Measurements from ENCODE around the gene RAB40B. TPM values are rescaled to one million over a fixed set of nuclear protein-coding genes. Genes with fewer than 3 reads are reported as not detected.

Gene RAB40B
- total and polyA plus RNA-seq, 2 of the 13 experiments (the other 11 are each of a cell fraction or from before 2014, with no cell fraction given) = 6.2 to 6.5 TPM

GRCh38 chr17:82736511-82737185, 38.1 kb upstream of the RAB40B start (continued):
- TF ChIP-seq, protein P1, sequence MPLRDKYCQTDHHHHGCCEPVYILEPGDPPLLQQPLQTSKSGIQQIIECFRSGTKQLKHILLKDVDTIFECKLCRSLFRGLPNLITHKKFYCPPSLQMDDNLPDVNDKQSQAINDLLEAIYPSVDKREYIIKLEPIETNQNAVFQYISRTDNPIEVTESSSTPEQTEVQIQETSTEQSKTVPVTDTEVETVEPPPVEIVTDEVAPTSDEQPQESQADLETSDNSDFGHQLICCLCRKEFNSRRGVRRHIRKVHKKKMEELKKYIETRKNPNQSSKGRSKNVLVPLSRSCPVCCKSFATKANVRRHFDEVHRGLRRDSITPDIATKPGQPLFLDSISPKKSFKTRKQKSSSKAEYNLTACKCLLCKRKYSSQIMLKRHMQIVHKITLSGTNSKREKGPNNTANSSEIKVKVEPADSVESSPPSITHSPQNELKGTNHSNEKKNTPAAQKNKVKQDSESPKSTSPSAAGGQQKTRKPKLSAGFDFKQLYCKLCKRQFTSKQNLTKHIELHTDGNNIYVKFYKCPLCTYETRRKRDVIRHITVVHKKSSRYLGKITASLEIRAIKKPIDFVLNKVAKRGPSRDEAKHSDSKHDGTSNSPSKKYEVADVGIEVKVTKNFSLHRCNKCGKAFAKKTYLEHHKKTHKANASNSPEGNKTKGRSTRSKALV (CRISPR knock-in tag; IDR thresholded peaks at IDR 0.05) = no peak
- TF ChIP-seq FOXC1 (CRISPR knock-in tag; IDR thresholded peaks at IDR 0.05; ENCODE audit: borderline replicate concordance) (no peak), STAT5B (CRISPR knock-in tag; IDR thresholded peaks at IDR 0.05) (no peak), ZNF20 (CRISPR knock-in tag; IDR thresholded peaks at IDR 0.05) (no peak), MED13 (CRISPR knock-in tag; IDR thresholded peaks at IDR 0.05) (no peak), KLF11 (CRISPR knock-in tag; IDR thresholded peaks at IDR 0.05) (no peak), RORA (CRISPR knock-in tag; IDR thresholded peaks at IDR 0.05) (no peak), HES4 (CRISPR knock-in tag; IDR thresholded peaks at IDR 0.05; ENCODE audit: borderline replicate concordance) (0 out of 2 replicates have a peak, but pooled peaks have one; percentile 66), ZSCAN21 (CRISPR knock-in tag; IDR thresholded peaks at IDR 0.05; ENCODE audit: borderline replicate concordance) (no peak), SNAI1 (CRISPR knock-in tag; IDR thresholded peaks at IDR 0.05; ENCODE audit: borderline replicate concordance) (0 out of 2 replicates have a peak, but pooled peaks have one; percentile 6), SOX5 (CRISPR knock-in tag; IDR thresholded peaks at IDR 0.05; ENCODE audit: borderline replicate concordance) (no peak), ZFY (CRISPR knock-in tag; IDR thresholded peaks at IDR 0.05) (peak; percentile 28), ZGPAT (CRISPR knock-in tag; IDR thresholded peaks at IDR 0.05) (no peak), ETV6 (CRISPR knock-in tag; conservative IDR thresholded peaks at IDR 0.05) (no peak), NCOA2 (CRISPR knock-in tag; IDR thresholded peaks at IDR 0.05) (0 out of 2 replicates have a peak, but pooled peaks have one; percentile 30), SRSF9 (IDR thresholded peaks at IDR 0.05; ENCODE audit: borderline replicate concordance, insufficient read depth, low read depth, low read length, poor library complexity, severe bottlenecking) (no peak), GTF3A (CRISPR knock-in tag; conservative IDR thresholded peaks at IDR 0.05) (no peak), ZNF333 (CRISPR knock-in tag; IDR thresholded peaks at IDR 0.05; ENCODE audit: borderline replicate concordance) (0 out of 2 replicates have a peak, but pooled peaks have one; percentile 37), ELF4 (CRISPR knock-in tag; IDR thresholded peaks at IDR 0.05; ENCODE audit: borderline replicate concordance) (no peak), NFATC3 (CRISPR knock-in tag; IDR thresholded peaks at IDR 0.05) (no peak), ZBTB2 (CRISPR knock-in tag; IDR thresholded peaks at IDR 0.05; ENCODE audit: low read depth) (no peak), MBNL3 (CRISPR knock-in tag; conservative IDR thresholded peaks at IDR 0.05) (no peak), TEF (CRISPR knock-in tag; IDR thresholded peaks at IDR 0.05) (no peak), CEBPG (CRISPR knock-in tag; IDR thresholded peaks at IDR 0.05) (no peak), ZNF451 (CRISPR knock-in tag; IDR thresholded peaks at IDR 0.05) (no peak), ZNF484 (CRISPR knock-in tag; IDR thresholded peaks at IDR 0.05; ENCODE audit: borderline replicate concordance, low read depth) (no peak), RFX1 (IDR thresholded peaks at IDR 0.05) (no peak)
